Stimulated activated CD4-positive, alpha-beta T cell treated with anti-CD3 and anti-CD28 coated beads, Interleukin-4, amount 100 ng/mL, for 4 hours (primary cell): ENCODE measurements around the gene GRM1.
"Not testable (repeated sequence)": the region's sequence is repeated elsewhere in the genome, so short reads cannot be mapped to it uniquely, and the experiment has no call there.

ENCODE experiments used
- DNase-seq, 2 experiments: peaks; one replicate each; pipeline ENCODE4 v3.0.0-alpha.2; 2020

GRM1 gene

GRCh38 chr6:146194434-146194833 lies 165.6 kb downstream of the GRM1 start:
- DNase-seq = no peak

GRCh38 chr6:146200176-146200575 lies 171.3 kb downstream of the GRM1 start:
- no peak for DNase-seq

GRCh38 chr6:146202570-146202969 lies 173.7 kb downstream of the GRM1 start:
- no peak for DNase-seq

GRCh38 chr6:146209942-146210341 lies 181.1 kb downstream of the GRM1 start:
- no peak for DNase-seq

GRCh38 chr6:146210406-146211083 lies 181.7 kb downstream of the GRM1 start:
- no peak for DNase-seq

GRCh38 chr6:146211646-146212045 lies 182.8 kb downstream of the GRM1 start:
- DNase-seq = no peak

GRCh38 chr6:146212781-146213180 lies 183.9 kb downstream of the GRM1 start:
- no peak for DNase-seq

DNA sequence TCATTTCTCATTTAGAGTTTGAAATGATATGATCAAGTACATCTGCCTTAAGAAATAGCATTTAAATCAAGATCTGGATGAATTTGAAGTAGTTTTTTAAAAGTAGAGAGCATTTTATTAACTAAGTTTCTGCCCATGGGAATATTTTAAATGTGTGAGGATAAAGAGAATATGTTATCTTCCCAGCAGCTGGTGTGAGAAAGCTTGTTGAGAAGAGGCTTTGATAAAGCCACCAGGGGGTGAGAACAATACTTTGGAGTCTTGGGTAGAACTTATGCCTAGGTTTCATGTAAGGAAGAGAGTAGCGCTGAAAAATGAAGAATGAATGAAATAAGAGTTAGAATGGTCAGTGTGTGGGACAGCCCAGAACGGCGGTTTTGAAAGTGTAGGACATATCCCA lies 190.2 kb downstream of the GRM1 start:
- no peak for DNase-seq

- no peak for DNase-seq
Measured at GRCh38 chr6:146224449-146224848, 195.6 kb downstream of the GRM1 start.

- DNase-seq = no peak
Measured at GRCh38 chr6:146224988-146225387, 196.1 kb downstream of the GRM1 start.

DNA sequence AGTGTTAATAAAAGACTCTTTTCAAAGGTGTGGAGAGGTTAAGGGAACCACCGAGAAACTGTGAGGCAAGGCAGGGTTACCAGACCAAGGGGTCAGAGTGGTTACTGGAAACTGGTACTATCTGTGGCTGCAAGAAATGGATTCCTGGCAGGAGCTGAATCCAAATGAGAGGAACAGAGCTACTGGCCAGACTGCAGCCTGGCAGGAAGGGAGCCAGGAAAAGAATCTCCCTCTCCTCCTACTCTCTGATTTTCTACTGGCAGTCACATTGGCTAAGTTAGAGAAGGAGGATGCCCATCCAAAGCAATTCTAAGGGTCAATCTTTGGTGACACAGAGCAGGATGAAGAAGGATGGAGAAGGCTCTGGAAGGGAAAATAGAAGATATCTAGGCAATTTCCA lies 211.5 kb downstream of the GRM1 start:
- no peak for DNase-seq

DNA sequence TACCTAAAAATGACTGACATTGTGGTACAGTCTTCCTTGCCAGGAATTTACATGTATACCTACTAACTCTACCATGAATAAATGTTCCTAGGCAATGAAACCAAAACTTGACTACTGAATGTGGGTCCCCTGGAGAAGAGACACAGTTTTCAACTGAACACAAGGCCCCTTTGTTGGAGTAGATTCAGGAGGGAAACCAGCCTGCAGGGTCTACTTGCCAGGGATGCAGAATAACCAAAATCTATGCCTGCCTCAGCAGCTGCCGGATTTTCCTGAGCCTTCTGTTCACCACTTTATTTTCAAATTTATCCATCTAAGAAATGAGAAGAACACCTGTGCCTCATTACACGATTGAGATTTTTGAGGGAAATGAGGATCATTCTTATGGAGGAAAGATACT lies 211.9 kb downstream of the GRM1 start:
- DNase-seq = no peak

- DNase-seq = not testable (repeated sequence)
Measured at GRCh38 chr6:146243646-146244045, 214.8 kb downstream of the GRM1 start.

- no peak for DNase-seq
Measured at GRCh38 chr6:146244630-146245143, 215.8 kb downstream of the GRM1 start.

- DNase-seq = no peak
Measured at GRCh38 chr6:146246028-146246427, 217.2 kb downstream of the GRM1 start.

DNA sequence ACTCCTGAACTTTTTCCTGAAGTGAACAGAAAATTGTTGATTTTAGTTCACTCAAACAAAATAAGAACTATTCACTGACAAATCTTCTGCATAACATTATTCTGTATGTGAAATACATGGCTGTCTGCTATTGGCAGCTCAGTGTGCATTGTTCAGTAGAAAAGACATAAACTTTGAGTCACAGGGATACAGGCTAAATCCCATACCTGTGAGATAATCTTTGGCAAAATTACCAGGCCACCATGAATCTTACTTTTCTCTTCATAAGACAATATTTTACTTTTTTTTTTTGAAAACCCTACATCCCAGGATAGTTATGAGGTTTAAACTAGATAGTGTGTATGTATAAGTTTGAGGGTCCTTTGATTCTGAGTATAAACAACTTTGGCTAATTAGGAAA lies 224.8 kb downstream of the GRM1 start:
- DNase-seq = no peak

DNA sequence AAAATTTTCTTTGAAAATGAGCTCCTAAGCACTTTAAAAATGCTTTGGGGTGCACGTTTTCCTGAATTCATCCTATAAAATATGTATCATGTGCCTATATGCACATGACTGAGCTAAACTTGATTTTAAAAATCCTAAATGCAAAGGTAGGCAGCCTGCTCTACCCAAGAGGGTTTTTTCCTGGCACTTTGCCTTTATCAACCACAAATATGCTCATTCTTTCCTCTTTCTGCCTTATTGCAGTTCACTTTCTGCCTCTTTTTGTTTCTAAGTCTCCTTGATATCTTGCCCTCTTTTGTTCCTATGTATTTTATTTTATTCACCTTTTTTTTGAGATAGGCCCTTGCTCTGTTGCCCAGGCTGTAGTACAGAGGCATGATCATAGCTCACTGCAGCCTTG lies 229.3 kb downstream of the GRM1 start:
- no peak for DNase-seq

DNA sequence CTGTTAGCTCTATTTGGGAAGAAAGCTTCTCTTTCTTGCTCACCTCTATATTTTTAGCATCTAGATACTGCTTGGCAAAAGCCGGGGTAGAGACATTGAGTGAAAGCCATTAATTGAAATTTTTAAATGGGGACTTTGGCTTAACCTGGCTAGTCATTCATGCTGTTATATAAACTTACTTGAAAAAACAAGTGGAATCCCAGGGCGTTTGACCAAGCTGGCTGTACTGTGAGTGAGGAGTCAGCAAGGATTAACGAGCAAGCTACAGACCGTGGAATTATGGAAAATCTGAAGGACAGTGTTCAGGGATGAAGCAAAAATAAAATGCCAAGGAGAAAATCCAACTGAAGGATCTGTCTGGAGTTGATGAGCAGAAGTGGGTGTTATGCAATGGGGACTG lies 232.0 kb downstream of the GRM1 start:
- no peak for DNase-seq

- DNase-seq = no peak
Measured at GRCh38 chr6:146265056-146265455, 236.2 kb downstream of the GRM1 start.

DNA sequence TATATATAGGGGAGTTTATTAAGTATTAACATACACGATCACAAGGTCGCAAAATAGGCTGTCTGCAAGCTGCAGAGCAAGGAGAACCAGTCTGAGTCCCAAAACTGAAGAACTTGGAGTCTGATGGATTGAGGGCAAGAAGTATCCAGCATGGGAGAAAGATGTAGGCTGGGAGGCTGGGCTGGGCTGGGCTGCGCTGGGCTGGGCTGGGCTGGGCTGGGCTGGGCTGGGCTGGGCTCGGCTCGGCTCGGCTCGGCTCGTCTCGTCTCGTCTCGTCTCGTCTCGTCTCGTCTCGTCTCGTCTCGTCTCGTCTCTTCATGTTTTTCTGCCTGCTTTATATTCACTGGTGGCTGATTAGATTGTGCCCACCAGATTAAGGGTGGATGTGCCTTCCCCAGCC lies 238.6 kb downstream of the GRM1 start:
- DNase-seq = no peak

DNA sequence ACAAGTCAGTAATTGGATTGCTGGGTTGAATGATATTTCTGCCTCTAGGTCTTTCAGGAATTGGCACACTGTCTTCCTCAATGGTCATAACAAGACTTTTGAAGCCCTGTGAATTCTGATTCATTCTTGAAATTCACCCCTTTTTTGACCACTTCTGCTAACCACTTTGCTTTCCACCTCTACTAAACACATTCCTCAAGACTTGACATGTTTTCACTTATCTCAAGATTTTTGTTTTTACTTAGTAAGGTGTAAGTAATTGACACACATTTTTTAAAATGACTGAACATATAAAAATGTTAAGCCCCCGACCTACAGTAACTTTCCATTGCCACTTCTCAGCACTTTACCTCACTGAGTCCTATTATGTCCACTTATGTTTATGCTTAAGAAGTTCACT lies 239.1 kb downstream of the GRM1 start:
- no peak for DNase-seq

DNA sequence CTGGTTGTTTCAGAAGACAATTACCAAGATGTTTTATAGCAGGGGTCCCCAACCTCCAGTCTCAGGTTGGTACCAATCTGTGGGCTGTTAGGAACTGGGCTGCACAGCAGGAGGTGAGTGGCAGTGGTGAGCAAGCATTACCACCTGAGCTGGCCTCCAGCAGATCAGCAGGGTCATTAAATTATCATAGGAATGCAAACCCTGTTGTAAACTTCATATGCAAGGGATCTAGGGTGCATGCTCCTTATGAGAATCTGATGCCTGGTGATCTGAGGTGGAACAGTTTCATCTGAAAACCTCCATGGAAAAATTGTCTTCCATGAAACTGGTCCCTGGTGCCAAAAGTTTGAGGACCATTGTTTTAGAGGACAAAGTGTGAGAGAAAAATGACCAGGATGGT lies 240.6 kb downstream of the GRM1 start:
- no peak for DNase-seq

DNA sequence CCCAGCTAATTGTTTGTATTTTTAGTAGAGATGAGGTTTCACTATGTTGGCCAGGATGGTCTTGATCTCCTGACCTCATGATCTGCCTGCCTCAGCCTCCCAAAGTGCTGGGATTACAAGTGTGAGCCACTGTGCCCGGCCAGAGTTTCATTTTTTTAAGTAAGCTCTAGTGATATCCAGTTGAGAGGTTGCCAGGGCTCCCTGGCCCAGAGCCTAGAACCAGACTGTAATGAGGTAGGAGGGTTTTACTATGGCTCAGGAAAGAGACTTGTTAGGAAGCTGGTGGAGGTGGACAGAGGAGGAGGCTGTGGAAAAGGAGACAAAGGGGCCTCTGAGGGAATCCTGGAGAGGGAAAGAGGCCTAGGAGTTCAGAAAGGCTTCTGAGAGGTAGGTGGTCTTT lies 242.3 kb downstream of the GRM1 start:
- not testable (repeated sequence) for DNase-seq

- DNase-seq = no peak
Measured at GRCh38 chr6:146273490-146273889, 244.6 kb downstream of the GRM1 start.

GRCh38 chr6:146277142-146277541 lies 248.3 kb downstream of the GRM1 start:
- DNase-seq = no peak
